ENCODE data around the gene ZDHHC5.

ZDHHC5 gene

GRCh38 chr11:57727185-57727584 lies 59.3 kb downstream of the ZDHHC5 start:
- Histone ChIP-seq H4K20me1 (ENCODE audit: insufficient read depth, low read length) (no peaks in the 10 kb centered on the region), H3K79me2 (ENCODE audit: insufficient read depth, low read length) (peaks cover 51% of the 10 kb centered on the region), H3K9me3 (ENCODE audit: low read length) (no peaks in the 10 kb centered on the region)

GRCh38 chr11:57728829-57729228 lies 60.9 kb downstream of the ZDHHC5 start:
- Histone ChIP-seq H3K9me2 (ENCODE audit: low read depth, low read length) (no peaks in the 10 kb centered on the region), H3K4me1 (ENCODE audit: insufficient read depth, low read length, severe bottlenecking) (peaks cover 23% of the 10 kb centered on the region), H2AFZ (ENCODE audit: low read length) (no peak overlapping the region), H4K20me1 (ENCODE audit: insufficient read depth, low read length) (no peaks in the 10 kb centered on the region), H3K27ac (ENCODE audit: low read depth, low read length, poor library complexity, severe bottlenecking) (peak overlapping the region; percentile 91), H3K36me3 (ENCODE audit: insufficient read depth, low read length) (peaks cover 9% of the 10 kb centered on the region; the same call in 1 of the 2 replicates), H3F3A (ENCODE audit: insufficient read depth, low read length) (no peaks in the 10 kb centered on the region), H3K27me3 (ENCODE audit: insufficient read depth, low read length) (no peaks in the 10 kb centered on the region), H3K4me3 (ENCODE audit: low read depth, low read length, poor library complexity, severe bottlenecking) (peak overlapping the region; percentile 8), H3K9me3 (ENCODE audit: low read length) (no peaks in the 10 kb centered on the region), H3K79me2 (ENCODE audit: insufficient read depth, low read length) (peaks cover 51% of the 10 kb centered on the region), H3K4me2 (ENCODE audit: low read length) (peak overlapping the region; percentile 56), H3K9ac (ENCODE audit: low read length) (peak overlapping the region; percentile 16; the same call in 1 of the 2 replicates)
- TF ChIP-seq CTCF (IDR thresholded peaks at IDR 0.05; ENCODE audit: low read length) (no peak), EZH2 (IDR thresholded peaks at IDR 0.05; ENCODE audit: borderline replicate concordance, low read length) (no peak)

More at GRCh38 chr11:57727185-57727584, 59.3 kb downstream of the ZDHHC5 start:
- peak overlapping the region; percentile 28 for H3K27ac ChIP-seq (ENCODE audit: low read depth, low read length, poor library complexity, severe bottlenecking)
- H3K27me3 ChIP-seq (ENCODE audit: insufficient read depth, low read length) = no peaks in the 10 kb centered on the region
- no peak overlapping the region for H3K4me2 ChIP-seq (ENCODE audit: low read length)
- peaks cover 23% of the 10 kb centered on the region for H3K4me1 ChIP-seq (ENCODE audit: insufficient read depth, low read length, severe bottlenecking)
- no peak overlapping the region for H3K4me3 ChIP-seq (ENCODE audit: low read depth, low read length, poor library complexity, severe bottlenecking)
- H3K9ac ChIP-seq (ENCODE audit: low read length) = no peak overlapping the region
- no peaks in the 10 kb centered on the region for H3F3A ChIP-seq (ENCODE audit: insufficient read depth, low read length)
- H2AFZ ChIP-seq (ENCODE audit: low read length) = no peak overlapping the region
- TF ChIP-seq EZH2 (IDR thresholded peaks at IDR 0.05; ENCODE audit: borderline replicate concordance, low read length) (no peak), CTCF (IDR thresholded peaks at IDR 0.05; ENCODE audit: low read length) (no peak)
- peaks cover 13% of the 10 kb centered on the region; the same call in 1 of the 2 replicates for H3K36me3 ChIP-seq (ENCODE audit: insufficient read depth, low read length)
- H3K9me2 ChIP-seq (ENCODE audit: low read depth, low read length) = no peaks in the 10 kb centered on the region

GRCh38 chr11:57729479-57729878 lies 61.6 kb downstream of the ZDHHC5 start:
- Histone ChIP-seq H3K79me2 (ENCODE audit: insufficient read depth, low read length) (peaks cover 48% of the 10 kb centered on the region), H3K4me2 (ENCODE audit: low read length) (peak overlapping the region; percentile 56)

More at GRCh38 chr11:57729479-57729878, 61.6 kb downstream of the ZDHHC5 start:
- H4K20me1 ChIP-seq (ENCODE audit: insufficient read depth, low read length) = no peaks in the 10 kb centered on the region
- H3K36me3 ChIP-seq (ENCODE audit: insufficient read depth, low read length) = peaks cover 14% of the 10 kb centered on the region
- no peaks in the 10 kb centered on the region for H3F3A ChIP-seq (ENCODE audit: insufficient read depth, low read length)
- H3K9me3 ChIP-seq (ENCODE audit: low read length) = no peaks in the 10 kb centered on the region
- H3K4me1 ChIP-seq (ENCODE audit: insufficient read depth, low read length, severe bottlenecking) = peaks cover 23% of the 10 kb centered on the region
- peak overlapping the region; percentile 8 for H3K4me3 ChIP-seq (ENCODE audit: low read depth, low read length, poor library complexity, severe bottlenecking)
- no peak overlapping the region for H2AFZ ChIP-seq (ENCODE audit: low read length)
- H3K27me3 ChIP-seq (ENCODE audit: insufficient read depth, low read length) = no peaks in the 10 kb centered on the region
- H3K9ac ChIP-seq (ENCODE audit: low read length) = peak overlapping the region; percentile 16; the same call in 1 of the 2 replicates
- no peaks in the 10 kb centered on the region for H3K9me2 ChIP-seq (ENCODE audit: low read depth, low read length)
- peak overlapping the region; percentile 91 for H3K27ac ChIP-seq (ENCODE audit: low read depth, low read length, poor library complexity, severe bottlenecking)
- TF ChIP-seq CTCF (IDR thresholded peaks at IDR 0.05; ENCODE audit: low read length) (no peak), EZH2 (IDR thresholded peaks at IDR 0.05; ENCODE audit: borderline replicate concordance, low read length) (no peak)
